GM12878 (cell line): ENCODE measurements around the gene RTN4RL1. TPM values are rescaled to one million over a fixed set of nuclear protein-coding genes. Genes with fewer than 3 reads are reported as not detected.

Experiments
- IKZF1 ChIP-seq: fragments of 450-650 bp; conservative IDR thresholded peaks from 2 replicates; pipeline ENCODE4 v1.6.1; 2017; ENCODE audit warnings: antibody characterized with exemption, mild to moderate bottlenecking
- NBN ChIP-seq: fragments of 450-650 bp; IDR thresholded peaks from 2 replicates; pipeline ENCODE4 v1.6.1; 2016
- PAX5 ChIP-seq: IDR thresholded peaks from 2 replicates; pipeline ENCODE4 v1.6.1; 2011; ENCODE audit warnings: low read depth, low read length, borderline replicate concordance
- POLR2A ChIP-seq: IDR thresholded peaks from 2 replicates; pipeline ENCODE4 v1.6.1; 2011; ENCODE audit warnings: low read depth, mild to moderate bottlenecking, low read length
- RFX5 ChIP-seq: IDR thresholded peaks from 2 replicates; pipeline ENCODE4 v1.6.1; 2011; ENCODE audit warnings: low read depth, low read length, improper control_type of control experiment
- ZNF207 ChIP-seq: fragments of 450-650 bp; IDR thresholded peaks from 2 replicates; pipeline ENCODE4 v1.6.1; 2014; ENCODE audit warnings: antibody characterized with exemption, mild to moderate bottlenecking, borderline replicate concordance
- polyA plus RNA-seq, 11 experiments: library from polyadenylated mRNA; depleted of rRNA in 4 of 11; unstranded in 6 of 11; stranded (reverse) in 5 of 11; fragments of >200 nt; fragmentation: Nextera tagmentation in 4 of 11; fragmentation: Illumina TruSeq in 1 of 11; extraction: Ambion mirVana in 4 of 11; extraction: Trizol in 1 of 11; gene quantifications; 1 replicate in 1 of 11; 2 replicates in 10 of 11; pipeline versions ENCODE4 v1.2.1 to v1.2.3, GENCODE V29; 2011 to 2016; ENCODE audit warnings: inconsistent platforms in 2 of 11, missing spikeins in 2 of 11, low read depth in 1 of 11
- total RNA-seq, 4 experiments: library from RNA; depleted of rRNA in 3 of 4; stranded (reverse); fragments of >200 nt in 3 of 4; fragmentation: Illumina TruSeq in 1 of 4; extraction: Trizol in 1 of 4; gene quantifications; 2 replicates each; pipeline versions ENCODE4 v1.2.1 to v1.2.3, GENCODE V29; 2013 to 2021
- TF ChIP-seq, protein P1 (sequence below): IDR thresholded peaks from 2 replicates; pipeline ENCODE4 v1.6.1; 2012; ENCODE audit warnings: improper control_type of control experiment, low read depth, low read length; ENCODE audit not compliant: insufficient replicate concordance

RTN4RL1 gene
- total and polyA plus RNA-seq, 10 of the 15 experiments (the other 5 are each of a cell fraction or from before 2014, with no cell fraction given) = 0.08 to 0.11 (median 0.10) TPM; not detected in 7

- TF ChIP-seq, protein P1, sequence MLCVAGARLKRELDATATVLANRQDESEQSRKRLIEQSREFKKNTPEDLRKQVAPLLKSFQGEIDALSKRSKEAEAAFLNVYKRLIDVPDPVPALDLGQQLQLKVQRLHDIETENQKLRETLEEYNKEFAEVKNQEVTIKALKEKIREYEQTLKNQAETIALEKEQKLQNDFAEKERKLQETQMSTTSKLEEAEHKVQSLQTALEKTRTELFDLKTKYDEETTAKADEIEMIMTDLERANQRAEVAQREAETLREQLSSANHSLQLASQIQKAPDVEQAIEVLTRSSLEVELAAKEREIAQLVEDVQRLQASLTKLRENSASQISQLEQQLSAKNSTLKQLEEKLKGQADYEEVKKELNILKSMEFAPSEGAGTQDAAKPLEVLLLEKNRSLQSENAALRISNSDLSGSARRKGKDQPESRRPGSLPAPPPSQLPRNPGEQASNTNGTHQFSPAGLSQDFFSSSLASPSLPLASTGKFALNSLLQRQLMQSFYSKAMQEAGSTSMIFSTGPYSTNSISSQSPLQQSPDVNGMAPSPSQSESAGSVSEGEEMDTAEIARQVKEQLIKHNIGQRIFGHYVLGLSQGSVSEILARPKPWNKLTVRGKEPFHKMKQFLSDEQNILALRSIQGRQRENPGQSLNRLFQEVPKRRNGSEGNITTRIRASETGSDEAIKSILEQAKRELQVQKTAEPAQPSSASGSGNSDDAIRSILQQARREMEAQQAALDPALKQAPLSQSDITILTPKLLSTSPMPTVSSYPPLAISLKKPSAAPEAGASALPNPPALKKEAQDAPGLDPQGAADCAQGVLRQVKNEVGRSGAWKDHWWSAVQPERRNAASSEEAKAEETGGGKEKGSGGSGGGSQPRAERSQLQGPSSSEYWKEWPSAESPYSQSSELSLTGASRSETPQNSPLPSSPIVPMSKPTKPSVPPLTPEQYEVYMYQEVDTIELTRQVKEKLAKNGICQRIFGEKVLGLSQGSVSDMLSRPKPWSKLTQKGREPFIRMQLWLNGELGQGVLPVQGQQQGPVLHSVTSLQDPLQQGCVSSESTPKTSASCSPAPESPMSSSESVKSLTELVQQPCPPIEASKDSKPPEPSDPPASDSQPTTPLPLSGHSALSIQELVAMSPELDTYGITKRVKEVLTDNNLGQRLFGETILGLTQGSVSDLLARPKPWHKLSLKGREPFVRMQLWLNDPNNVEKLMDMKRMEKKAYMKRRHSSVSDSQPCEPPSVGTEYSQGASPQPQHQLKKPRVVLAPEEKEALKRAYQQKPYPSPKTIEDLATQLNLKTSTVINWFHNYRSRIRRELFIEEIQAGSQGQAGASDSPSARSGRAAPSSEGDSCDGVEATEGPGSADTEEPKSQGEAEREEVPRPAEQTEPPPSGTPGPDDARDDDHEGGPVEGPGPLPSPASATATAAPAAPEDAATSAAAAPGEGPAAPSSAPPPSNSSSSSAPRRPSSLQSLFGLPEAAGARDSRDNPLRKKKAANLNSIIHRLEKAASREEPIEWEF = no peak
- peak; percentile 58; the same call in 1 of the 2 replicates for TF ChIP-seq IKZF1
- no peak for TF ChIP-seq NBN
- 0 out of 2 replicates have a peak, but pooled peaks have one; percentile 25 for TF ChIP-seq POLR2A
- TF ChIP-seq ZNF207 = peak; percentile 79
- TF ChIP-seq PAX5 = no peak
- TF ChIP-seq RFX5 = no peak
- TF ChIP-seq, all 136 proteins: peak for 24
Measured at GRCh38 chr17:2049333-2050299, 24.5 kb upstream of the RTN4RL1 start (continued).
